Breast epithelium (tissue), 4 donors: ENCODE results near the gene SLC6A18. TPM values are rescaled to one million over a fixed set of nuclear protein-coding genes. Genes with fewer than 3 reads are reported as not detected.

Experiments
- DNase-seq, 2 donors: peaks; one replicate each; pipeline ENCODE4 v3.0.0-alpha.2; 2019; ENCODE audit warnings: low spot score in 2 of 2
- H3K27ac ChIP-seq, 2 donors: fragments of 200-600 bp; sonication (generic) in 1 of 2; one replicate each; pipeline ENCODE4 v1.5.1; 2016 to 2019; ENCODE audit warnings: mild to moderate bottlenecking in 1 of 2
- H3K27me3 ChIP-seq, 2 donors: fragments of 200-600 bp; sonication (generic) in 1 of 2; one replicate each; pipeline versions ENCODE4 v1.5.1 to v1.6.0; 2017 to 2019; ENCODE audit warnings: control low read depth in 1 of 2, mild to moderate bottlenecking in 1 of 2
- H3K36me3 ChIP-seq: fragments of 200-600 bp; one replicate; pipeline ENCODE4 v1.5.1; 2019
- H3K4me1 ChIP-seq, 2 donors: fragments of 200-600 bp; sonication (generic); one replicate each; pipeline ENCODE4 v1.5.1; 2016 to 2019; ENCODE audit warnings: control low read depth in 1 of 2
- H3K4me3 ChIP-seq, 3 donors: fragments of 200-600 bp; sonication (generic); 1 replicate in 2 of 3; 2 replicates in 1 of 3; pipeline ENCODE4 v1.5.1; 2016 to 2019; ENCODE audit warnings: mild to moderate bottlenecking in 3 of 3, moderate library complexity in 2 of 3
- H3K9me3 ChIP-seq, 2 donors: fragments of 200-600 bp; sonication (generic) in 1 of 2; one replicate each; pipeline ENCODE4 v1.5.1; 2016 to 2019; ENCODE audit warnings: control low read depth in 1 of 2
- CTCF ChIP-seq, 3 donors: fragments of 450-650 bp; IDR thresholded peaks; one replicate each; pipeline ENCODE4 v1.5.1; 2016 to 2017; ENCODE audit warnings: antibody characterized with exemption in 3 of 3, mild to moderate bottlenecking in 3 of 3, moderate library complexity in 3 of 3
- POLR2A ChIP-seq: fragments of 450-650 bp; IDR thresholded peaks from one replicate; pipeline ENCODE4 v1.6.1; 2016; ENCODE audit warnings: antibody characterized with exemption, mild to moderate bottlenecking, moderate library complexity
- POLR2AphosphoS5 ChIP-seq, 3 donors: sonication (generic); formaldehyde crosslinking; IDR thresholded peaks; one replicate each; pipeline ENCODE4 v1.6.1; 2017; ENCODE audit warnings: antibody characterized with exemption in 3 of 3
- intact Hi-C: fragments of 100-400 bp; cut with DNase I; formaldehyde crosslinking; loops from one replicate; pipeline ENCODE4 v1.15.1; 2023; ENCODE audit warnings: low total_unique reads
- total RNA-seq, 3 donors: library from RNA; depleted of rRNA; stranded (reverse); fragments of >200 nt; gene quantifications; one replicate each; pipeline ENCODE4 v1.1.0, GENCODE V29; 2016

The SLC6A18 gene
- total RNA-seq, 3 donors from 2014 or later = not detected

- Histone ChIP-seq H3K27ac (no peak overlapping the region), H3K9me3 (peaks cover 7 to 8% of the 10 kb centered on the region in 2 donors), H3K36me3 (no peaks in the 10 kb centered on the region), H3K27me3 (peaks cover 0 to 70% of the 10 kb centered on the region in 2 donors), H3K4me3 (no peak overlapping the region), H3K4me1 (no peaks in the 10 kb centered on the region)
- intact Hi-C loops = no loop called here
- DNase-seq = no peak
- TF ChIP-seq POLR2AphosphoS5 (IDR thresholded peaks at IDR 0.05) (no peak), POLR2A (no peak), CTCF (IDR thresholded peaks at IDR 0.05) (no peak)
Observed at GRCh38 chr5:1229822-1230221, 4.6 kb downstream of the SLC6A18 start.

GRCh38 chr5:1230551-1230950 lies 5.4 kb downstream of the SLC6A18 start:
- Histone ChIP-seq H3K27ac (no peak overlapping the region), H3K36me3 (no peaks in the 10 kb centered on the region), H3K4me3 (no peak overlapping the region), H3K9me3 (peaks cover 13 to 14% of the 10 kb centered on the region in 2 donors), H3K4me1 (no peaks in the 10 kb centered on the region), H3K27me3 (peaks cover 0 to 66% of the 10 kb centered on the region in 2 donors)
- TF ChIP-seq CTCF (IDR thresholded peaks at IDR 0.05) = no peak
- TF ChIP-seq POLR2AphosphoS5 (IDR thresholded peaks at IDR 0.05) = no peak
- TF ChIP-seq POLR2A = no peak
- DNase-seq = no peak
- intact Hi-C loops = no loop called here

- intact Hi-C loops = no loop called here
- DNase-seq = no peak
- H3K27me3 ChIP-seq = peaks cover 0 to 57% of the 10 kb centered on the region in 2 donors
- peaks cover 18 to 23% of the 10 kb centered on the region in 2 donors for H3K9me3 ChIP-seq
- no peaks in the 10 kb centered on the region for H3K36me3 ChIP-seq
- no peak overlapping the region for H3K4me3 ChIP-seq
- H3K27ac ChIP-seq = no peak overlapping the region
- TF ChIP-seq POLR2A = no peak
- no peak for TF ChIP-seq CTCF (IDR thresholded peaks at IDR 0.05)
- TF ChIP-seq POLR2AphosphoS5 (IDR thresholded peaks at IDR 0.05) = no peak
- H3K4me1 ChIP-seq = no peaks in the 10 kb centered on the region
Observed at GRCh38 chr5:1231354-1231905, 6.2 kb downstream of the SLC6A18 start.

- Histone ChIP-seq H3K27ac (no peak overlapping the region), H3K4me1 (no peaks in the 10 kb centered on the region), H3K27me3 (peaks cover 0 to 50% of the 10 kb centered on the region in 2 donors), H3K36me3 (no peaks in the 10 kb centered on the region), H3K4me3 (no peak overlapping the region), H3K9me3 (peaks cover 20 to 26% of the 10 kb centered on the region in 2 donors)
- intact Hi-C loops = loop anchor here (1.0 kb wide), 2 partner anchors 12 to 15 kb away; no protein-coding TSS in a partner anchor
- TF ChIP-seq POLR2AphosphoS5 (IDR thresholded peaks at IDR 0.05) = no peak
- no peak for TF ChIP-seq CTCF (IDR thresholded peaks at IDR 0.05)
- no peak for TF ChIP-seq POLR2A
- no peak for DNase-seq
Observed at GRCh38 chr5:1232780-1233179, 7.6 kb downstream of the SLC6A18 start.

GRCh38 chr5:1235379-1235778 lies 10.2 kb downstream of the SLC6A18 start:
- intact Hi-C loops = no loop called here
- TF ChIP-seq POLR2A (no peak), CTCF (IDR thresholded peaks at IDR 0.05) (no peak), POLR2AphosphoS5 (IDR thresholded peaks at IDR 0.05) (no peak)
- no peaks in the 10 kb centered on the region for H3K4me1 ChIP-seq
- no peaks in the 10 kb centered on the region for H3K36me3 ChIP-seq
- H3K27me3 ChIP-seq = peaks cover 0 to 25% of the 10 kb centered on the region in 2 donors
- H3K27ac ChIP-seq = no peak overlapping the region
- no peak for DNase-seq
- no peak overlapping the region for H3K4me3 ChIP-seq
- H3K9me3 ChIP-seq = peaks cover 20 to 26% of the 10 kb centered on the region in 2 donors
